ENCODE data around the gene NAV2.
"Not testable (repeated sequence)": the region's sequence is repeated elsewhere in the genome, so short reads cannot be mapped to it uniquely, and the experiment has no call there.

Gene NAV2

DNA sequence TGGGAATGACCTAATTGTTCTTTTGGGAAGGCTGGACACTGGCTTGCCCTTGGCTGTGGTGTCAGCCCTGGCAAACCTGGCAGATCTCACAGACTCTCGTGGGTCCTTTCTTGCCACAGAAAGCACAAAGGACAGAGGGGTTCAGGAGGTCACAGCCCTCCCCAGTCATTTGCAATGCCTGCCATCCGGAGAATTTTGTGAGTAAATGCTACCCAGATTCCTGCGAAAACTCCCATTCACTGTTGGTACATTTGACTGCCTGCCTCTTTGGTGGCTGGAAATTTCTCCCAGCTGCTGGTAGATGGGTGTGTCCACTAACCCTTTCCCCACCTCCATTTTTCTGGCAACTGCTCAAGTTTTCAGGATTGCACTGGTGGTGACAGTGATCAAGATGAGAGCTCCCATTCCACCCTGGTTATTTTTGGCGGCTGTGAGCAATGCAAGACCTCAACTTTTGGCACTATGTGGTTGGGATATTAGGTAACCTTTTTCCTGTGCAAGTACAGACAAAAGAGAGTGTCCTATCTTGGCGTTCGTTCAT lies 155.7 kb downstream of the NAV2 start:
- DNase-seq (ENCODE audit: low read depth): peak; percentile 72

DNA sequence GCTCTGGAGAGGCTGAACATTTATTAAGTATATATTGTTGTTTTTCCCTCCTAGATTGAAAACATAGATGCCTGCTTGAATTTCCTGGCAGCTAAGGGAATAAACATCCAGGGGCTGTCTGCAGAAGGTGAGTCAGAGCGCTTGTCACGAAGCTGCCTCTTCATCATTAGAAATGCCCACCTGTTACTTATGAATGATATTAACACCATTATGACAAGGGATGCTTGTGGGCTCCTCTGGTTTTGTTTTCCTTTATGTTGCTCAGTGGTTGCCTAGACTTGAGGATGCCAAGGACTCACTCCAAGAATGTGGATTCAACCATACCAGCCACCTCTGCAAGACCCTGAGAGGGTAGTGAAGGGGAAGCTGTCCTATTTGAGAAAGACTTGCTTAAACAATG lies 156.2 kb downstream of the NAV2 start:
- DNase-seq (ENCODE audit: low read depth): no peak

DNA sequence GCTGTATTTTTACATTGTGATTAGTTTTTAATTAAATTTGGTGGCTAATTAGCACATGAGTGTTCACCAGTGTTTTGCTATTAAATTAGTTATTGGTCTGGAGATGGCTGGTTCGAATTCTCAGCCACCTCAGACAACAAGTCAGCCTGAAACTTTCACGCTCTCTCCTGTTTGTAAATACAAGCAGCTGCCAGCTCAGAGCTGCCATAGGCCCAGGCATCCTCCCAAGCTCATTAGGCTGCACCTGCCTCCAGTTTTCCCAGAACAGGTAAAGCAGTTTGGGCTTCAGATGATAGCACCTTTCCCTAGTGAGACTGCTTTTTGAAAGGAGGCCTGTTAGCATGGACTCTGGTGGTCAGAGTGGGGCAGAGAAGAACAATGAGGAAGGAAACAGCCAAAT lies 156.8 kb downstream of the NAV2 start:
- no peak for DNase-seq (ENCODE audit: low read depth)

DNA sequence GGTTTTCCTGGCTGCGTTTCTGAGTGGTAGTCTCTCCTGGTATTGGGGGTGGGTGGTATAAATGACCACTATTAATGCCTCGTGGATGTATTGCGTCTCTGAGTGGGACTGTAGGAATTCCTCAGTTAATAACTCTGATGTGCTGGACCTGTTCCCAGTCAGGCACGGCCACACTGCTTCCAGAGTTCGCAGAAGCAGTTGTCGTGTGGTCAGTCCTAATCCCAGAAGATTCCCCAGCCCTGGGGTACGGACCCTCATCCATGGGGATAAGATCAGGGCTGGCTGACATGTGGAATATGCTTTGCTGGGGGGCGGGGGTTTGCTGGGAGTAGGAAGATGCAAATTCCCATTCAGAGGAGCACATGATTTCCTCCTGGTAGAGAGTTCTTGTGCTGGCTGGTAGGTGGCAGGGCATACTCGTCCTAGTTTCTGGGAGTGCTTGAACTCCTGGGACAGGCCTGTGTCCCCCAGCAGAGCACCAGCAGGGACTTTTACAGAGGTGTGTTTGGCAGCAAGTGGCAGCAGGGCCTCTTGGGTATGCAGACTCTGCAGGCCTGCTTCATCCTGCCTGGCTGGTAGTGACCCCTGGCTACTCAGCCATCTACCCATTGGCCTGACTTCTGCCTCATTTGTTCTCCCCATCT lies 157.4 kb downstream of the NAV2 start:
- no peak for DNase-seq (ENCODE audit: low read depth)

DNA sequence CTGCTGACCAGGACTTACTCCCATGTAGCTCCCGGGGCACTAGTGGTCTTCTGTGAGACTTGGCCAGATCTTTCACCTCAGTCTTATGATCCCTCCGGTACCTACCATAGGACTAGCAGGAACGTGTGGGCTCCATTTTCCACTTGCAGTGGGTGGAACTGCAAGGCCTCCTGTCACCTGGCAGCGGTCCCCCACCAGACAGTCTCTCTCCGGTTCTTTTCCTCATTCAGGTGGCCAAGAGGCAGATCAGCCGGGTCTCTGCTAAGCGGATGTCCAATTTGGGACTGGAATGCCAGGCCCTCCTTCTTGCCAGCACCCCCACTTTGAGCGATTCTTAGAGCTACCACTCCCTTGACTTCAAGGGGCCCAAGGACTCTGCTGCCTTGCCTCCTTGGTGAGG lies 158.9 kb downstream of the NAV2 start:
- no peak for DNase-seq (ENCODE audit: low read depth)

DNA sequence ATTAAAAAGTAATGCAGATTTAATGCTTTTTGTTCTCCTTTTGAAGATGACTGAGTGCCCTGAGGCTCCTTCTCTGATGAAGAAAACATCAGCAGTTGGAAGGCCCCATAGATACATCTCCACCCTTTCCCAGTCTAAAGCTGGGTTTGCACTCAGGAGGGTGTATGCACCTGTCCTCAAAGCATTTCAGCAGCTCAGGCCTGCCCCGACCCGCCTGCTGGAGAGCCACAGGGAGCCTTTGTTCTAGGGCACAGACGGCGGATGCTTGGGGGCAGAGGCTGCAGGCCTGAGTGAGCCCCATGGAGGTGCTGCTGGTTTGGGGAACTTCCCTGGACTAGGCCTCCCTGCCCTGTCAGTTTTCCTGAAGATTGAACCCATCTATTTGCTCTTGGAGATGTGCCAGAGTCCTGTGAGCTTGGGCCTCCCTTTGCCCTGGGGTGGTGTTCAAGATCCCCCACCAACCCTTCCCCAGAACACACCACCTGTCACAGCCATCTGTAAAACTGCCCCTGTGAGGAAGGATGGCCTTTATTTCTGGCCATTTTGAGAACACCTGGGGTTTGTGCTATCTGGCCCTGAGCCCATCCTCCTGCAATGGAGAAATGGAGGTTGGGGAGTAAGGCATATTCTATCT lies 160.0 kb downstream of the NAV2 start:
- no peak for DNase-seq (ENCODE audit: low read depth)

DNA sequence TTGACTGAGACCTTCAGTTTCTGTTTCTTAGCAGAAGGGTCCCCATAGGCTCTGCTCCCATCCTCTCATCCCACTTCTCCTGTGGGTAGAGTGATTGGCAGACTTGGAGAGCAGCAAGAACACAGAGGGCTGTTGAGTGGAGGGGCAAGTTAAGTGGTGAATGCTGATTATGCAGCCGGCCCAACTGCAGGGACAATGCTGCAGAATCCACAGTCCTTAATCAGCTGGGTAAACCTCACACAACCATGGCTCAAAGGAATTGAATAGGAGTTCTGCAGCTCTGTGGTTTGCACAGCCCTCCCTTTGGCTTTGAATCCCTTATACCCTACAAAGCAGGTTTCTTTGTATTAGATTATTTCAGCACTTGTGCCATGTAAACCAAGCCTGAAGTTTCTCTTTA lies 161.1 kb downstream of the NAV2 start:
- no peak for DNase-seq (ENCODE audit: low read depth)

DNA sequence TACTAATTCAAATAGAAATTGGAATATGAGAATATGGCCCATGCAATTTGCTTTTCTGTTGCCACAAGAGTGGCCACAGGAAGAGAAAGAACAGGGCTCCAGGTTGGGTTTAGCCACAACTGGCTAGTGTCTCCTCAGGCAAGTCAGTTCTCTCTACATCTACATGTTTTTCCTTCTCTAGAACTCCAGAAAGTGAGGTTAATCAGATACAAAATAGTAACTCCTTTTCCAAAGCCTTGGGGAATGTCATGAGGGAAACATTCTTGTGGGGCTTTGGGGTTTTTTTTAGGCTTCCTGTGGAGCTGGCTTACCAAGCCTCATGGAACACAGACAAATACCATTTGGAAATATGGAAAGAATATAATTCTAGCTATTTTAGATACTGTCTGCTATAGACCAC lies 161.6 kb downstream of the NAV2 start:
- DNase-seq (ENCODE audit: low read depth): no peak

DNA sequence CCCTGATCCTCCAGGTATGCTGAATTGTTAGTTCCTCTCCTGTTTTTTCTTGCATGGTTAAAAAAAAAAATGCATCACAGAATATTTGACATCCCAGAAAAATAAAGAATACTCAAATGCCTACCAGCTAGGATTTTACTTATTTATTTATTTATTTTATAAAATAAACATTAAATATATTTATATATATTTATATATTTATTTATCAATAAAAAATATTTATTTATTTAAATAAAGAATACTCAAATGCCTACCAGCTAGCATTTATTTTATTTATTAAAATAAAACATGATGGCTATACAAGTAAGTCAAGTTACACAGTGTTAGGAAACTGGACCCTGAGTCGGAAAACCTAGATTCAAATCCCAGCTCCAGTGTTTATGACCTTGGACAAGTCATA lies 164.1 kb downstream of the NAV2 start:
- DNase-seq (ENCODE audit: low read depth): no peak

DNA sequence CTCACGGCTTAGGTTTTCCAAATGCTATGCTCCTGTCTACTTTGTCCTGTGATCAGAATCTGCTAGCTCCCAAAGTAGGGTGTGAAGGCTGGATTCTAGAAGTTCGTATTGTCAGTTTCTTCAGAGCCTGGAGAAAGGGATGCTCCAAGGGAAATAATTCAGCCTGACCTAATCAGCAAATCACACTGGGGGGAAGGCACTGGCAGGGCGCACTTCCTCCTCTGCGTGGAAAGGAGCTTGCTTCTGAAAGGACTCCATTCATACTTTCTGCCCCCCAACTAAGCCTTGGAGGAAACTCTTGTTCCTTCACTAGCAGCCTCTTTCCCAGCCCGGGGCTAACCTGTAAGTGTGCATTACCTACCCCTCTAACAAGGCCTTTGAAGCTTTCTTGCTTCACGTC lies 165.9 kb downstream of the NAV2 start:
- no peak for DNase-seq (ENCODE audit: low read depth)

DNA sequence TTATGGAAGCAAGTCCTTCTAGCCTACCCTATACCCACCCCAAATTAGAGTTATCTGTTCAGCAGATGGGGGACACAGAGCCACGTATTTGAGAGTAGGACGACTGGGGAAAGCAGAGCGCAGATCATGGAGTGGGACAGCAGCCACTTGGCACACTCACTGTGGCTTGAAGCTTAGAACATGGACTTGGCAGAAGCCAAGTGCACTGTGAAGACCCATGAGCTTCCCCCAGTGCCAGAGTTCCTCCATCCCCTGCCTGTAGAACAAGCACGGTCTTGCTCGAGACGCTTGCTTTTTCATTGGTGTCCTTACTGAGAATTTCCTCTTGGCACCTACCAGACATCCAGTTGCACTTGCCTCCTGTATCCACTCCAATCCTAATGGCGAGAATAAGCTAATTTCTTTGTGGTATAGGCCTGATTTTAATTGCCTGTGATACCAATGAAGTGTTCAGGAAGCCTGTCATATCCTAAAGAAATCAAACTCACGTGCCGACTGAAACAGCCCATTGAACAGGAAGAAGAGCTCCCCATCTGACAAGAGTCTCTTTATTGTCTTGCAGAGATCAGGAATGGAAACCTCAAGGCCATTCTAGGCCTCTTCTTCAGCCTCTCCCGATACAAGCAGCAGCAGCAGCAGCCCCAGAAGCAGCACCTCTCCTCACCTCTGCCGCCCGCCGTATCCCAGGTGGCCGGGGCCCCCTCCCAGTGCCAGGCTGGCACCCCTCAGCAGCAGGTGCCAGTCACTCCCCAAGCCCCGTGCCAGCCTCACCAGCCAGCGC lies 166.9 kb downstream of the NAV2 start:
- DNase-seq (ENCODE audit: low read depth): no peak

DNA sequence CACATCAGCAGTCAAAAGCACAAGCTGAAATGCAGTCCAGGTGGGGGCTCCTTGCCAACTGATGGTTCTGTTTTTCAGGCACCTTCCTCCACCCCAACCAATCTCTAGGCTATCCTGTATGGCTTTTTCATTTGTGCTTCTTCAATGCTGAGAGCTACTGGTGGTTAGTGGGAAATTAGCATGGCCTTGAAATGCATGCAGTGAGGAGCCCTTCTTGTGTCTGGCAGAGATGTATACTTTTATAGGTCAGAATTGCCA lies 167.4 kb downstream of the NAV2 start:
- no peak for DNase-seq (ENCODE audit: low read depth)

DNA sequence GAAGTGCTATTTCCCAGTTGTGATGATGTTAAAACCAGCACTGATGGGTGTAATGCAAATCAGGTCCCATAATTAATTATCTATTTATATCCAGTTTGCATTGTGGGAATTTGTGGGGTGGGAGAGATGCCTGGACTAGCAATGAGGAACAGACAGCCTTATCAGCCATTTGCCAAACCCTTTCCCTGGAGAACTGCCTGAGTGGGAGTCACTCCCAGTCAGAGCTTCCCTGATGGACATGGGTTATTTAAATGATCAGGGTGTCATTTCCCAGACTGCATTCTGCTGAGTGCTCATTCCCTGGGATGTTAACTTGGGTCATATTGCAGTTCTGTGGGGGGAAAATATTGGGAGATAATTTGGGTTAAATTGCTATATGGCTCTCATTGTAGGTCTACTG lies 168.5 kb downstream of the NAV2 start:
- DNase-seq (ENCODE audit: low read depth): no peak

DNA sequence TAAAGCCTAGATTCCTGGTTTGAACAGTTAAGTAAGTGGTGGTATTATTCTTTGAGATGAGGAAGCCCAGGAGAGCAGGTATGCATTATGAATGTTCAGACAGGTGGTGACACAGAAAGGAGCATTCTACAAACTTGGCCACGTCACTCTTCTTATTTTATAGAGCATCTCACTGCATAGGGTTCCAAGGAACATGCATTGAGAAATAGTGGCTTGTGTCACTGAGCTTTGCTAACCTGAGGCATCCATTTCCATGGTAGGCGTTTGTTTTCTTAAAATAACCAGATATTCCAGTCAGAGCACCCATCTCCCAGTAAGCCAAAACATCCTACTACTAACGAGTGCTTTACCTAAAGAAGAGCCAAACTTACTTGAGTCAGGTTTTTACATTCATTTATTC lies 169.7 kb downstream of the NAV2 start:
- DNase-seq (ENCODE audit: low read depth): no peak

DNA sequence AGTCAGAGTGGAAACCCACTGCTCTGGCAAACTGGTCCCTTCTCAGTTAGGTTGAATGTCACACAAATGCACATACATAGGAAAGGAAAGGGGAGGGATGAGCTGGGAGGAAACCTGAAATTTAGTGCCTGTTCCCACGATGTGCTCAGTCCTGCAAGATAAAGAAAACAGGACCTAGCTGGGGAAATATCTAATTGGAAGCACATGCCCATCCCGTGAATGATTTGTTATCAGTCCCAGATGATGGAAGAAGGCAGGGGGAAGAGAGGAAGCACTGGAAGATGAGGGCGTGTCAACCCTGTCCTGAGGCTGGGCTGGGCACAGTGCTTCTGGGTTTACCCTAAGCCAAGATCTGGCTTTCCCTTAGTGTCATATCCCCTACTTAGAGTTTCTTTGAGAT lies 173.9 kb downstream of the NAV2 start:
- DNase-seq (ENCODE audit: low read depth): no peak

DNA sequence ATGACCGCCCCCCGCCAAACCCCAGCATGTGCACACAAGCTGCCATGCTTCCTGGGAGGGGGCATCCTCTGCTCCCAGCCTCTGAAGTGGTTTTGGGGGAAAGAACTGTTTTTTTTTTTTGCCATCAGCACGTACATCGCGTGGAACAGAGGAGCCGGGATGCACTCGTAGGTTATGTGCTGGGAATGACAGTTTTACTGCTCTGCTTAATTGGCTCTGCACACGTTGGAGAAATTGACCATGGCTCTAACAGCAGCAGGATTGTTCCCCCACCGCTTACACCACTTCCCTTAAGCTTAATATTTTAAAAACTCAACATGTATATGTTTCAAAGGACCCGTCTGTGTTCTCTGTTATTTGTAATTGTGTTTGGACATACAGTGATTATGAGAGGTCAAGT lies 175.2 kb downstream of the NAV2 start:
- no peak for DNase-seq (ENCODE audit: low read depth)

DNA sequence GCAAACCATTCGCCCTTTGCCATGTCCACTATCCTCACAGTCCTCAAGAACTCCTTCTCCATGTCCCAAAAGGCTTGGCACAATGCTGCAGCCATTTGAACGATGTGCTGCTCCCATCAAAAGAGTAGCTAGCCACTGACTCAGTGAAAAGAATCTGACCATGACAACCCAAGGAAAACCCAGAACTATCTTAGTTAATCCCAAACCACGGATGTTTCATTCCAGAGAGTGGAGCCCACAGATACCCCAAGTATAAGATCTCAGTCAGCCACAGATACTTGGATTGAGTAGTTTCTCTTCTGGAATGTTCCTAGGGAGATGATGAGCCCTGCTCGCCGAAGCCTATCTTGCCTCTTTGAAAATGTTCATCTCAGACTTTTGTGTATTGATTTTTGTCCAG lies 176.9 kb downstream of the NAV2 start:
- no peak for DNase-seq (ENCODE audit: low read depth)

DNA sequence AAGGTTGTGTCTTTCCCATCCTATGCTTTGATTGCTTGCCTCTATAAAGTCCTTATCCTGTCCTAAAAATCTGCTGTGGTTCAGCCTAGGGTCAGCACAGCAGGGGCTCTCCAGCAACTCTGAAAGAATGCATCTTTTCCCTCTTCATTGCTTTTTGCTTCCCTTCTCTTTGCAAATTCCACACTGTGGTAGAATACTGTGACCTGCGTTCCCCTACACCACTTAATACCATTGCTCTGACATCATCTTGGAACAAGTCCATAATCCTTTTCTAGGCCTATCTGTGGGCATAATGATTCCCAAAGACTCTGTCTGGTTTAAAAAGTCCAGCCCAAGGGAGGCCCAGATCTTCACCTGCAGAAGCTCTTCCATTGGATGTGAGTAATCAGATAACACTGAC lies 177.7 kb downstream of the NAV2 start:
- DNase-seq (ENCODE audit: low read depth): peak; percentile 38

DNA sequence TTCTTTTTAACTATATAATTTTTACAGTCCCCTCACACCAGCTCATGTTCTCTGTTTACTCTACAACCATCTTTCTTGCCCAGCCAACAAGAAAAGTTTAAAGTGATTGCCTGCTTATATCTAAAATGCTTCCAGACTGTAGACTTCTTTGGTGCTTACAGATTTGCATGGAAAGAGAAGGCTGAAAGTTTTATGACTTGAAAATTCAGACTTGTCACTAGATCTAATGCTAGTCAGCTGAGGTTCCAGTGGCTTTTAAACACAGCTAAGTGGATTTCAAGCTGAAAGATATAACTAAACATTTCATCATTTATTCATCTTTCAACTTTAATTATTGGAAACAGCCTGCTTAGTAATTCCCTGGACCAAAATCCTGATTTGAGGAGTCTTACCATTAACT lies 178.4 kb downstream of the NAV2 start:
- no peak for DNase-seq (ENCODE audit: low read depth)

DNA sequence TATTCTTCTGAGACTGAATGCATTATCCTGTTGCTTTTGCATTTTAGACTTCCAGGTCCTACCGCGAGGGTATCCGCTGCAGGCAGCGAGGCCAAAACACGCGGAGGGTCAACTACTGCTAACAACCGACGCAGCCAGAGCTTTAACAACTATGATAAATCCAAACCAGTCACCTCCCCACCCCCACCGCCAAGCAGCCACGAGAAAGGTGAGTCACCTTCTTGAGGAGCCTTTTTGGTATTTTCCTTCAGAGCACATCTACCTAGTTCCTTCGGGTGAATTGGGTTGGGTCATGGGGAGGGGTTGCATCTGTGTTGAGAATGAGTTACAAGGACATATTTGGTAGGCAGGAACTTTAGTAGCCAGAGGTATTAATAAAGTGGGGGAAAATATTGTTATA lies 179.8 kb downstream of the NAV2 start:
- DNase-seq (ENCODE audit: low read depth): no peak

DNA sequence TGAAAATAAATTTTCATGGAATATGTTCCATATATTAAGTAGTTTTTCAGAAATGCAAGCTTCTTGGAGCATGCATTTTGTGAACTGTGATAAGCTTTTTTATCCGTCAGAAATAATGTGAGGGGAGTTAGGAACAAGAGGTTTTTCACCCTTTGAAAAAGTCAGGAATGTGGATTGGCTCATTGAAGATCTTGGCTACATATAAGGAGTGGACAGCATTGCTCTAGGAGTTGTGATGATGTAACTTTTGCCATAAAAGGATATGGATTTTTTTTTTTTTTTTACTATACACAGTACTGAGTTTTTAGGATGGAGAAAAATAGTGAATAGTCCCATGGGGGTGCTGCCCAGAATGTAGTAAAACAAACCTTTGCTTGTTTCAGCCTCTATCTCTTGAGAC lies 180.2 kb downstream of the NAV2 start:
- DNase-seq (ENCODE audit: low read depth): no peak

DNA sequence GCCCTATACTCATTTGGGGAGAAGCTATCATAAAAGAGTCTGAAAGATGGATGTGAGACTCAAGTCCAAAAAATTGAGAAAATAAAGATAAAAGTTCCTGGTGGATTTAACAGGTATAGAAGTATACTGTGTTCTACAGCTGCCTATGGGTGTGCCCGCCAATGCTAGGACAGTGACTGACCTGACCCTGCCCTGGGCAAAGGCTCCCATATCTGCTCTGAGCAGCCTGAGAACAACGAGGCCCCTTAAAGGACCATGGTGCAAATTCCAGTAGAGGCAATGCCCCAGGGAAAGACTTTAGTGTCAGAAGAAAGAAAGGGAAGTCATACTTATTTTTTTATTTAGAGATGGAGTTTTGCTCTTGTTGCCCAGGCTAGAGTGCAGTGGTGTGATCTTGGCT lies 181.8 kb downstream of the NAV2 start:
- no peak for DNase-seq (ENCODE audit: low read depth)

DNA sequence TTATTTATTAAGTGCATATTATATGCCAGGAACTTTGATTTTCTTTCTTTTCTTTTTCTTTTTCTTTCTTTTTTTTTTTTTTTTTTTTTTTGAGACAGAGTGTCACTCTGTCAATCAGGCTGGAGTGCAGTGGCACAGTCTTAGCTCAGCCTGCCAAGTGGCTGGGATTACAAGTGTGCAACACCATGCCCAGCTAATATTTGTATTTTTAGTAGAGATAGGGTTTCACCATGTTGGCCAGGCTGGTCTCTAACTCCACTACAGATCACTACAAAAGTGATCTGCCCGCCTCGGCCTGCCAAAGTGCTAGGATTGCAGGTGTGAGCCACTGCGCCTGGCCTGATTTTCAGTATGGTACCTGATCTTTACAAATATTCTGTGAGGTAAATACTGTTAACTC lies 182.4 kb downstream of the NAV2 start:
- DNase-seq (ENCODE audit: low read depth): not testable (repeated sequence)

DNA sequence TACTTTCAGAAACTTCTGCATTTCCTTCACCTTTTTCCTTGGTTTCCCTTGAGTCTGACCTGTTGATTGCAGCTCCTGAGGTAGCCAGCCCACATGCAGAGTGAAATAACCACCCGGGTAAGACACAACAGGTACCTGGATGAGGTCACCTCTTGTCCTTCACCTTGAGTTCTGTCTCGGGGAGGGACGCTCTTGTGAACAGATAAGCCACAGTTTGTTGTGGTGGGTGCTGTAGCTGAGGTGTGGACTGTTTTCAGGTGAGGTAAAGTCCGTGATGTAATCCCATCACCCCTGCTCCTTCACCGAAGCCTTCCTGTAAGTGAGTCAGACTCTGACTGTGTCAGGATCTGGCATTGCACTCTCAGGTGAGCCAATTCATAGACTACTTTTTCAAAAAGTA lies 183.1 kb downstream of the NAV2 start:
- no peak for DNase-seq (ENCODE audit: low read depth)
